Parathyroid adenoma (tissue), 2 donors: ENCODE data around the gene HLA-E.
"Not testable (repeated sequence)": the region's sequence is repeated elsewhere in the genome, so short reads cannot be mapped to it uniquely, and the experiment has no call there.

Experiments
- H2AFZ ChIP-seq: fragments of 300-600 bp; sonication (generic); one replicate; pipeline ENCODE4 v1.7.0; 2017; ENCODE audit warnings: antibody characterized with exemption, mild to moderate bottlenecking
- H3K27ac ChIP-seq: fragments of 300-600 bp; sonication (generic); one replicate; pipeline ENCODE4 v1.7.0; 2017
- H3K27me3 ChIP-seq: fragments of 300-600 bp; sonication (generic); one replicate; pipeline ENCODE4 v1.7.0; 2017; ENCODE audit warnings: low read length; ENCODE audit not compliant: control insufficient read depth, insufficient read depth
- H3K36me3 ChIP-seq: fragments of 300-600 bp; sonication (generic); one replicate; pipeline ENCODE4 v1.7.0; 2017; ENCODE audit warnings: low read length; ENCODE audit not compliant: control insufficient read depth, insufficient read depth
- H3K4me1 ChIP-seq: fragments of 300-600 bp; sonication (generic); one replicate; pipeline ENCODE4 v1.7.0; 2017; ENCODE audit warnings: control low read depth
- H3K4me2 ChIP-seq: fragments of 300-600 bp; sonication (generic); one replicate; pipeline ENCODE4 v1.7.0; 2017; ENCODE audit warnings: low read length
- H3K4me3 ChIP-seq: fragments of 300-600 bp; sonication (generic); one replicate; pipeline ENCODE4 v1.7.0; 2017; ENCODE audit warnings: low read depth, low read length
- H3K79me2 ChIP-seq: fragments of 300-600 bp; sonication (generic); one replicate; pipeline ENCODE4 v1.7.0; 2017; ENCODE audit warnings: control low read depth
- H3K9ac ChIP-seq: fragments of 300-600 bp; sonication (generic); one replicate; pipeline ENCODE4 v1.7.0; 2017; ENCODE audit warnings: mild to moderate bottlenecking
- H3K9me3 ChIP-seq: fragments of 300-600 bp; sonication (generic); one replicate; pipeline ENCODE4 v1.7.0; 2017; ENCODE audit warnings: low read length; ENCODE audit not compliant: control insufficient read depth
- CTCF ChIP-seq: fragments of 300-600 bp; sonication (generic); IDR thresholded peaks from one replicate; pipeline ENCODE4 v1.7.0; 2017; ENCODE audit warnings: antibody characterized with exemption, mild to moderate bottlenecking
- donor health status: primary hyperparathyroidism.

Gene HLA-E

GRCh38 chr6:30463242-30463641, 26.1 kb upstream of the HLA-E start:
- Histone ChIP-seq H3K79me2 (no peaks in the 10 kb centered on the region), H3K36me3 (no peaks in the 10 kb centered on the region), H3K4me3 (no peak overlapping the region)

GRCh38 chr6:30463651-30464618, 25.4 kb upstream of the HLA-E start:
- H3K4me1 ChIP-seq: no peaks in the 10 kb centered on the region
- peak overlapping the region; percentile 39 for H2AFZ ChIP-seq
- no peak overlapping the region for H3K9ac ChIP-seq
- H3K27me3 ChIP-seq: no peaks in the 10 kb centered on the region
- H3K27ac ChIP-seq: no peak overlapping the region
- peak overlapping the region; percentile 14 for H3K4me2 ChIP-seq
- no peak for TF ChIP-seq CTCF
- no peak overlapping the region for H3K4me3 ChIP-seq
- H3K9me3 ChIP-seq: no peaks in the 10 kb centered on the region
- H3K36me3 ChIP-seq: no peaks in the 10 kb centered on the region
- no peaks in the 10 kb centered on the region for H3K79me2 ChIP-seq

More at GRCh38 chr6:30463242-30463641, 26.1 kb upstream of the HLA-E start:
- no peak for TF ChIP-seq CTCF
- Histone ChIP-seq H3K9me3 (no peaks in the 10 kb centered on the region), H3K27ac (no peak overlapping the region), H3K4me2 (no peak overlapping the region), H3K27me3 (no peaks in the 10 kb centered on the region), H2AFZ (no peak overlapping the region), H3K9ac (no peak overlapping the region), H3K4me1 (no peaks in the 10 kb centered on the region)

- H3K27me3 ChIP-seq: no peaks in the 10 kb centered on the region
- H3K79me2 ChIP-seq: no peaks in the 10 kb centered on the region
- H3K4me1 ChIP-seq: no peaks in the 10 kb centered on the region
Observed at GRCh38 chr6:30465595-30466306, 23.6 kb upstream of the HLA-E start.

GRCh38 chr6:30470968-30471367, 18.3 kb upstream of the HLA-E start:
- no peak overlapping the region for H3K9ac ChIP-seq
- no peaks in the 10 kb centered on the region for H3K79me2 ChIP-seq
- no peaks in the 10 kb centered on the region for H3K27me3 ChIP-seq
- no peaks in the 10 kb centered on the region for H3K4me1 ChIP-seq
- no peak overlapping the region for H2AFZ ChIP-seq
- H3K4me2 ChIP-seq: no peak overlapping the region
- H3K4me3 ChIP-seq: no peak overlapping the region
- H3K27ac ChIP-seq: no peak overlapping the region
- TF ChIP-seq CTCF: no peak
- H3K9me3 ChIP-seq: no peaks in the 10 kb centered on the region
- no peaks in the 10 kb centered on the region for H3K36me3 ChIP-seq

More at GRCh38 chr6:30465595-30466306, 23.6 kb upstream of the HLA-E start:
- Histone ChIP-seq H2AFZ (peak overlapping the region; percentile 88), H3K4me3 (peak overlapping the region; percentile 58), H3K27ac (no peak overlapping the region), H3K4me2 (peak overlapping the region; percentile 78), H3K9ac (no peak overlapping the region), H3K9me3 (no peaks in the 10 kb centered on the region), H3K36me3 (no peaks in the 10 kb centered on the region)
- no peak for TF ChIP-seq CTCF

GRCh38 chr6:30475116-30475515, 14.2 kb upstream of the HLA-E start:
- not testable (repeated sequence) for H3K27me3 ChIP-seq, H3K4me1 ChIP-seq, H3K79me2 ChIP-seq, H3K4me2 ChIP-seq, H3K27ac ChIP-seq, H2AFZ ChIP-seq, H3K9me3 ChIP-seq, H3K36me3 ChIP-seq, H3K4me3 ChIP-seq, H3K9ac ChIP-seq
